ENCODE measurements around the gene ZG16B. TPM values are rescaled to one million over a fixed set of nuclear protein-coding genes. Genes with fewer than 3 reads are reported as not detected.

The ZG16B gene
- total and polyA plus RNA-seq, 2 of the 8 experiments (the other 6 are each of a cell fraction or from before 2014, with no cell fraction given), result 0.11 TPM; not detected in 1

GRCh38 chr16:2871926-2872325 is 41.8 kb downstream of the ZG16B start (continued):
- TF ChIP-seq RBBP5 (IDR thresholded peaks at IDR 0.05; ENCODE audit: borderline replicate concordance, low read depth, low read length) (no peak), HDAC2 (IDR thresholded peaks at IDR 0.05; ENCODE audit: borderline replicate concordance in 1 of 2, low read depth in 2 of 2, low read length in 2 of 2) (no peak)

Data from H1 (cell line).